ENCODE data around the gene CAP1. TPM values are rescaled to one million over a fixed set of nuclear protein-coding genes. Genes with fewer than 3 reads are reported as not detected.

CAP1 gene, protein sequence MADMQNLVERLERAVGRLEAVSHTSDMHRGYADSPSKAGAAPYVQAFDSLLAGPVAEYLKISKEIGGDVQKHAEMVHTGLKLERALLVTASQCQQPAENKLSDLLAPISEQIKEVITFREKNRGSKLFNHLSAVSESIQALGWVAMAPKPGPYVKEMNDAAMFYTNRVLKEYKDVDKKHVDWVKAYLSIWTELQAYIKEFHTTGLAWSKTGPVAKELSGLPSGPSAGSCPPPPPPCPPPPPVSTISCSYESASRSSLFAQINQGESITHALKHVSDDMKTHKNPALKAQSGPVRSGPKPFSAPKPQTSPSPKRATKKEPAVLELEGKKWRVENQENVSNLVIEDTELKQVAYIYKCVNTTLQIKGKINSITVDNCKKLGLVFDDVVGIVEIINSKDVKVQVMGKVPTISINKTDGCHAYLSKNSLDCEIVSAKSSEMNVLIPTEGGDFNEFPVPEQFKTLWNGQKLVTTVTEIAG
- total RNA-seq: 617 and 660 TPM in 2 replicates

DNA sequence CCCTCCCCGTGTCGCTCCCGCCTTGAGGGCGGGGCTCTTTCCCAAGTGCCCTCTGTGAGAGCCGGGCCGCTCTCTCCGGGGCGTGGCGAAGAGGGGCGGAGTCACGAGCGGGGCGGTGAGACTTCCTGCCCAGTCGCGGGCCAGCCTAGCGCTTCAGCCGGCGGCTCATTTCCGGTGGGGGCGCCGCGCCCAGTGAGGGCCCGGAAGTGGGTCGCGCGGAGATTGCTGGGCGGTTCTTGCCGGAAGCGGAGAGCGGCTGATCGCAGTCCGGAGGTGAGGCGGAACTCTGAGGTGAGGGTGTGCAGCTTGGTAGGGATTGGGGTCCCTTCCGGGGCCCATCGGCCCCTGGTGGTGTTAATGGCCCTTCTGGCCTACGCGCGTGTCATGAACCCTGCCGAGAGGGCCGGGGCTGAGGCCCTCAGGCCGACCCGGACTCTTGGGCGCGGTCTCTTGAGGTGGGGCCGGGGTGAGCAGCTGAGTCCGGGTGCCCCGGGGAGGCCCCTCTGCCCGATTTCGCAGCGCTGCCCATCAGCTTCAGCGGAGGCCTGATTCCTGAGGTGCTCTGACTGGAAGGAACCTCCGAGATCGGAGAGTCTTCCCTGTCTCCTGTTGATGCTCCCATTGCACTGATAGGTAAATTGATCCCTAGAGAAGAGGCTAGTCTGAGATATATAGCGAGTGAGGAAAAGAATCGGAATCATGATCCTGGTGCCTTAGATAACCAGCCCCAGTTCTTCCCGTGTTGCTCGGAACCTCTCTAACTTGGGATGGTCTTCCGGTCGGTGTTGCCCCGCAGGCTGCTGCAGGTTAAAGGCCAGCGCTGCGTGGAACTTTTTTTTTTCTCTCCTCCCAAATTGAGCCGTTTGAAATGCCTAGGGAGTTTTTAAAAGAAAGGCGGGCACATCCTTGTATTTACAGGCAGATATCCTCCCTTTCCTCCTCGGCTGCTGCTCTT is at the start of gene CAP1:
Gene CAP1 (plus strand): TSS at position 219 of the 955 bp plus-strand sequence. CDS start 18,618 bp downstream, outside the sequence.

DNA sequence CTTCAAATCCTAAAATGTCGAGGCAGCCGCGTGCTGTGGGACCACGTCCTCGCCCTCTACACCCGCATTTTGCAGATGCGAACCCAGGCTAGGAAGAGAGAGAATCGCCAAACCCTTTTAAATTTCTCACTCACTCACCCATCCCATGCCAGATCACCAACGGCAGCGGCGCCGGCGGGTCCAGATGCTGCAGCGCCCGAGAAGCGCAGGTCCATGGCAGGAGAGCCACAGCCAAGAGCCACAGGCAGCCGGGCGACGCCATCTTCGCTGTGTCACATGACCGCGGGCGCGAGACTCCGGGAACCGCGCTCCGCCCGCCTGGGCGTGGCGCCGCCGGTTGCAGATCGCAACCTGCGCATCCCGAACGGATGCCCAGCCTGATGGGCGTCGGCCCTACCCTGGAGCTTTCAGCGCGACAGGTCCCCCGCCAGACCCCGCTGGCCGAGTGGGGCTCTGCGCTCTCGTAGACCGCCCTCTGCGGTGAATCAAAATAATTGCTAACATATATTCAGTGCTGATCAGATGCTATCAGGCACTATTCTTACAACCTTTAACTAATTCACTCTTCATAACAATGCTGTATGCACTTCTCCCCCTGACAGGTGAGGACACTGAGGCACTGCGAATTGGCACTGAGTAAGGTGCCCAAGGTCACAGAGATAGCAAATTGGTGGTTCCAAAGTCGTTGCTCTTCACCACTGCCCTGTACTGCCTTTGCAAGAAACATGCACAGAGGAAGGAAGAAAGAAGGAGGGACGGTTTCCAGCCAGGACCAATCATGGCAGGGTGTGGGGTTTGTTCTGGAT is 56.7 kb downstream of the CAP1 start, which contains the start of gene PPT1:
Gene PPT1 (minus strand): TSS at position 276 of the 806 bp plus-strand sequence. CDS start 14 bp downstream, at position 262.

Other genes starting within 250 kb of the CAP1 start
- gene TRIT1, start 157.2 kb upstream of the CAP1 start, total RNA-seq: 10.7 and 16.3 TPM in 2 replicates
- not detected in 2 replicates for gene MYCL, start 138.8 kb upstream of the CAP1 start, total RNA-seq
- gene MFSD2A, start 85.6 kb upstream of the CAP1 start, total RNA-seq: 3.7 and 4.6 TPM in 2 replicates
- gene PPT1, start 56.5 kb downstream of the CAP1 start, total RNA-seq: 74.7 and 75.0 TPM in 2 replicates
- gene RLF, start 120.7 kb downstream of the CAP1 start, total RNA-seq: 4.6 and 7.4 TPM in 2 replicates
- gene TMCO2, start 207.2 kb downstream of the CAP1 start, total RNA-seq: not detected in 2 replicates
- 44.1 and 52.1 TPM in 2 replicates for gene ZMPSTE24, start 217.5 kb downstream of the CAP1 start, total RNA-seq